Skeletal muscle tissue (tissue), 4 donors: ENCODE results near the gene ARF4. TPM values are rescaled to one million over a fixed set of nuclear protein-coding genes. Genes with fewer than 3 reads are reported as not detected.

Experiments
- H3K27ac ChIP-seq: one replicate; pipeline ENCODE4 v1.7.0; 2013; ENCODE audit warnings: mild to moderate bottlenecking, low read depth, low read length, inconsistent platforms
- H3K27me3 ChIP-seq, 3 donors: one replicate each; pipeline ENCODE4 v1.7.0; 2013; ENCODE audit warnings: low read length in 3 of 3; ENCODE audit not compliant: control insufficient read depth in 3 of 3, insufficient read depth in 3 of 3
- H3K36me3 ChIP-seq, 3 donors: one replicate each; pipeline ENCODE4 v1.7.0; 2013; ENCODE audit warnings: low read length in 3 of 3; ENCODE audit not compliant: control insufficient read depth in 3 of 3, insufficient read depth in 3 of 3
- H3K4me1 ChIP-seq, 3 donors: one replicate each; pipeline ENCODE4 v1.7.0; 2013; ENCODE audit warnings: low read length in 3 of 3, mild to moderate bottlenecking in 3 of 3; ENCODE audit not compliant: control insufficient read depth in 3 of 3, insufficient read depth in 3 of 3
- H3K4me3 ChIP-seq, 3 donors: one replicate each; pipeline ENCODE4 v1.7.0; 2013; ENCODE audit warnings: low read length in 3 of 3
- H3K9ac ChIP-seq, 3 donors: one replicate each; pipeline ENCODE4 v1.7.0; 2013; ENCODE audit warnings: low read length in 3 of 3, mild to moderate bottlenecking in 3 of 3, moderate library complexity in 2 of 3, low read depth in 1 of 3
- H3K9me3 ChIP-seq, 3 donors: one replicate each; pipeline ENCODE4 v1.7.0; 2013; ENCODE audit warnings: low read length in 3 of 3; ENCODE audit not compliant: control insufficient read depth in 3 of 3
- total RNA-seq: library from RNA; depleted of rRNA; stranded (reverse); fragments of >200 nt; gene quantifications from one replicate; pipeline ENCODE4 v1.2.3, GENCODE V29; 2014
- donor health status: Osteomylitis.

The ARF4 gene
- total RNA-seq, 1 donor from 2014 or later = 117 TPM

- H3K36me3 ChIP-seq = peaks cover 2 to 11% (median 8%) of the 10 kb centered on the region in 3 donors
- no peaks in the 10 kb centered on the region for H3K27me3 ChIP-seq
- H3K4me3 ChIP-seq = peak overlapping the region; percentile 88 to 93 (median 92)
- H3K27ac ChIP-seq = peak overlapping the region; percentile 90
- peaks cover 16 to 26% (median 23%) of the 10 kb centered on the region in 3 donors for H3K4me1 ChIP-seq
- no peaks in the 10 kb centered on the region for H3K9me3 ChIP-seq
- H3K9ac ChIP-seq = peak overlapping the region; percentile 91 to 96 (median 95)
Observed at GRCh38 chr3:57556459-57557084, 40.6 kb downstream of the ARF4 start.

- Histone ChIP-seq H3K27me3 (no peaks in the 10 kb centered on the region), H3K9me3 (no peaks in the 10 kb centered on the region), H3K4me3 (peak within 1 kb of the TSS; percentile 88 to 93 (median 92)), H3K36me3 (peaks cover under 1 to 11% (median 6%) of the 10 kb centered on the region in 3 donors), H3K27ac (peak within 1 kb of the TSS; percentile 90), H3K9ac (peak within 1 kb of the TSS; percentile 91 to 96 (median 95)), H3K4me1 (peaks cover 16 to 26% (median 23%) of the 10 kb centered on the region in 3 donors)
Observed at GRCh38 chr3:57555738-57556458, 41.2 kb downstream of the ARF4 start, which contains the start of gene PDE12. TSS of gene PDE12 (plus strand) at chr3:57556274. CDS start at chr3:57556380, 106 bp downstream.

- Histone ChIP-seq H3K27ac (peak overlapping the region; percentile 90), H3K36me3 (peaks cover 0 to 11% (median 5%) of the 10 kb centered on the region in 3 donors), H3K9me3 (no peaks in the 10 kb centered on the region), H3K27me3 (no peaks in the 10 kb centered on the region), H3K9ac (peak overlapping the region; percentile 91 to 96 (median 95)), H3K4me1 (peaks cover 16 to 26% (median 23%) of the 10 kb centered on the region in 3 donors), H3K4me3 (peak overlapping the region; percentile 88 to 93 (median 92))
Observed at GRCh38 chr3:57555306-57555705, 41.8 kb downstream of the ARF4 start.

- Histone ChIP-seq H3K9ac (no peak overlapping the region), H3K4me3 (no peak overlapping the region), H3K9me3 (no peaks in the 10 kb centered on the region), H3K36me3 (no peaks in the 10 kb centered on the region), H3K27me3 (peaks cover 0 to 7% (median 4%) of the 10 kb centered on the region in 3 donors), H3K4me1 (no peaks in the 10 kb centered on the region), H3K27ac (no peak overlapping the region)
Observed at GRCh38 chr3:57546616-57547015, 50.5 kb downstream of the ARF4 start.

- Histone ChIP-seq H3K27me3 (peaks cover 0 to 7% (median 4%) of the 10 kb centered on the region in 3 donors), H3K4me1 (no peaks in the 10 kb centered on the region), H3K4me3 (no peak overlapping the region), H3K36me3 (no peaks in the 10 kb centered on the region), H3K27ac (no peak overlapping the region), H3K9me3 (no peaks in the 10 kb centered on the region), H3K9ac (no peak overlapping the region)
Observed at GRCh38 chr3:57545636-57546268, 51.4 kb downstream of the ARF4 start.

GRCh38 chr3:57544181-57545125 lies 52.7 kb downstream of the ARF4 start, which contains the start of gene DNAH12:
TSS of gene DNAH12 (minus strand) at chr3:57544344. CDS start at chr3:57542870, 1,474 bp downstream.
- Histone ChIP-seq H3K27me3 (peaks cover 0 to 7% (median 4%) of the 10 kb centered on the region in 3 donors), H3K9me3 (no peaks in the 10 kb centered on the region), H3K27ac (no peak within 1 kb of the TSS), H3K4me3 (no peak within 1 kb of the TSS), H3K9ac (no peak within 1 kb of the TSS), H3K4me1 (no peaks in the 10 kb centered on the region), H3K36me3 (no peaks in the 10 kb centered on the region)

GRCh38 chr3:57538465-57538864 lies 58.7 kb downstream of the ARF4 start:
- no peak overlapping the region for H3K27ac ChIP-seq
- no peaks in the 10 kb centered on the region for H3K4me1 ChIP-seq
- H3K36me3 ChIP-seq = no peaks in the 10 kb centered on the region
- no peak overlapping the region for H3K9ac ChIP-seq
- H3K27me3 ChIP-seq = no peaks in the 10 kb centered on the region
- H3K9me3 ChIP-seq = no peaks in the 10 kb centered on the region
- no peak overlapping the region for H3K4me3 ChIP-seq

- Histone ChIP-seq H3K9me3 (no peaks in the 10 kb centered on the region), H3K27ac (no peak overlapping the region), H3K27me3 (no peaks in the 10 kb centered on the region), H3K9ac (no peak overlapping the region), H3K4me3 (no peak overlapping the region), H3K36me3 (no peaks in the 10 kb centered on the region), H3K4me1 (no peaks in the 10 kb centered on the region)
Observed at GRCh38 chr3:57530071-57530608, 67.0 kb downstream of the ARF4 start.
